Suppressor macrophage treated with lipopolysaccharide for 1 hour (primary cell): Measurements from ENCODE around the gene SLC19A1.

Experiments
- DNase-seq, 3 donors: peaks; one replicate each; pipeline ENCODE4 v3.0.0-alpha.2; 2020 to 2022

The SLC19A1 gene

GRCh38 chr21:45475797-45476570 is 66.3 kb downstream of the SLC19A1 start:
- DNase-seq: no peak

- no peak for DNase-seq
Measured at GRCh38 chr21:45475004-45475685, 67.1 kb downstream of the SLC19A1 start.

- no peak for DNase-seq
Measured at GRCh38 chr21:45474323-45474950, 67.8 kb downstream of the SLC19A1 start.

DNA sequence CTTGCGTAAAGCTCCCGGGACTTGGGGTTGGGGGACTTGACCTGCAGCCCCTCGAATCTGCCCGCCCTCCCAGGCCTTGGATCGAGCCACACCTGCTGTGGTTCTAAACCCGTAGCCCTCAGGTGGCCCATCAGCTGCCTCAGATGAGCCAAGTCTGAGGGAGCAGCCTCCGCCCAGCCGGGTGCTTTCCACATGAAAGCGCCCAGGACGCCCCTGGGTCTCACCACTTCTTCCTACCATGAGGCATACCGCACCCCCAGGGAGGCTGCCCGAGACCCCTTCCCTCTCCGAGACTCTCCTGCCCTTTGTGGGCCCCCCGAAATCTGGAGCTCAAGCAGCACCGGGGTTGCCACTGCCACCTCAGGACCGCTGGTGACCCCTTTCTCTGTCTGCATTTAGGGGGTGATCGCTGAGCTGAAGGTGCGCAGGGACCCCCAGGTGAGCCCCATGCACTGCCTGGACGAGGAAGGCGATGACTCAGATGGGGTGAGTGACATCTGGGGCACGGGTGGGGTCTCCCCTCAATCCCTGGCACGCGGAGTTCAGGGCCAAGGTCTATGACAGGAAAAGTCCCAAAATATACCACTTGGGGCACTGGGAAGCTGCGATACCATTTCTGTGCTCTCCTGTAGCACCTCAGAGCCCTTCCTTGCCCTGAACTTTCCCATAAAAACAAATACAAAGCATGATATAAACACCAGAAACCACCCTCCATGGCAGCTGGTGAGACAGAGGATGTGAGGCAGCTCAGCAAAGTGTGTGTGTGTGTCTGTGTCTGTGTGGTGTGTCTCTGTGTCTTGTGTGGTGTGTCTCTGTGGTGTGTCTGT is 68.5 kb downstream of the SLC19A1 start:
- DNase-seq: no peak

GRCh38 chr21:45472445-45473365 is 69.5 kb downstream of the SLC19A1 start:
- no peak for DNase-seq

- DNase-seq: no peak
Measured at GRCh38 chr21:45471525-45472221, 70.6 kb downstream of the SLC19A1 start.

GRCh38 chr21:45470773-45471524 is 71.3 kb downstream of the SLC19A1 start:
- DNase-seq: no peak

GRCh38 chr21:45470087-45470515 is 72.1 kb downstream of the SLC19A1 start:
- no peak for DNase-seq

DNA sequence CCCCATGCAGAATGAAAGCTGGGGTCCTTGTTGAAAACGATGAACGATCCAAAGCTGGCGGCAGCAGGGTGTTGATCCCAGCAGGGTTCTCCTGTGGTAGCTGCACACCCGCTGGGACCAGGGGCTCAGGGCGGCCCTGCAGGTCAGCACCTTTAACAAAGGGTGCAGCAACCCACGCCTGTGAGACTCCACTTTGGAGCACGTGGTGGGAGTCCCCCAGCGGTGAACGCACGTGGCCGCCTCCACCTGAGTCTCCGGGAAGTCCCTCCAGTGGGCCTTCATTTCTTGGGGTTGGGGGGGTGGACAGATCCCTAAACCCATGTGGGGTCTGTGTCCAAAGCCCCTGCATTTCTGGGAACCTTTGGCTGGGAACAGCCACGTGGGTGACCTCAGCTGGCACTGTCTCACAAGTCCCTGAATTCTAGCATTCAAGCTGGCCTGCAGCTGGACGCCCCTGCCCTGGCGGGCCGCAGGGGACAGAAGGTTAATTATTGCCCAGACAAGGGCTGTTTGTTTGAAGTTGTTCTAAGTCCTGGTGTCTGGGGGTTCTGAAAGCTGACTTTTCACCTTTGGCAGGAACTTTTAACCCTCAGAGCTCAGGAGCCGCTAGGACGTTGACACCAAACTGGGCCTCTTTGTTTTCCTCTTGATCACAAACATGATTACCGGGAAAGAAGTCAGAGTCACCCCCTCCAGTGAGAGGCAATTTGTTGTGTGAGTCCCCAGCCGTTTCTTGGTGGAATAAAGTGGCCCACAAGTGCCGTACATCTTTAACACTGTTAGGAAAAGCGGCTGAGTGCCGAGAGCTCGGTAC is 72.8 kb downstream of the SLC19A1 start:
- DNase-seq: no peak

- DNase-seq: no peak
Measured at GRCh38 chr21:45468971-45469272, 73.3 kb downstream of the SLC19A1 start.

DNA sequence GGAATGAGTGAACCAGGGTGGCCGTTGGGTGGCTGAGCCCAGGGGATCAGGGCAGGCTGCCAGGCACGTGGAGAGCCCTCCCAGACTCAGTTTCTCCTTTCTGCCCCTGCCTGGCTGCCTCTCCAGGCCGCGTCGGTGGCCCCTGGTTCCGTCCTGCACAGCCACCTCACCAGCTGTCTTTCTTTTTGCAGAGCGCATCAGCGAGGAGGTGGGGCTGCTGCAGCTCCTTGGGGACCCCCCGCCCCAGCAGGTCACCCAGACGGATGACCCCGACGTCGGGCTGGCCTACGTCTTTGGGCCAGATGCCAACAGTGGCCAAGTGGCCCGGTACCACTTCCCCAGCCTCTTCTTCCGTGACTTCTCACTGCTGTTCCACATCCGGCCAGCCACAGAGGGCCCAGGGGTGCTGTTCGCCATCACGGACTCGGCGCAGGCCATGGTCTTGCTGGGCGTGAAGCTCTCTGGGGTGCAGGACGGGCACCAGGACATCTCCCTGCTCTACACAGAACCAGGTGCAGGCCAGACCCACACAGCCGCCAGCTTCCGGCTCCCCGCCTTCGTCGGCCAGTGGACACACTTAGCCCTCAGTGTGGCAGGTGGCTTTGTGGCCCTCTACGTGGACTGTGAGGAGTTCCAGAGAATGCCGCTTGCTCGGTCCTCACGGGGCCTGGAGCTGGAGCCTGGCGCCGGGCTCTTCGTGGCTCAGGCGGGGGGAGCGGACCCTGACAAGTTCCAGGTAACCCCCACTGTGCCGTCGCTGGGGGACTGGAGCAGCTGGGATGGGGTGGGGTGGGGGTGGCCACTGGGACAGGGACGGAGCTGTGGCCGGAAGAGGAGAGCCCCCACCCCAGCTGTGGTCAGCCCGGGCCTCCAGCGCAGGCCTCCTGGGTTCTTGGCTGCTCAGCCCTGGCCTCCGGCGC is 73.9 kb downstream of the SLC19A1 start:
- DNase-seq: no peak

DNA sequence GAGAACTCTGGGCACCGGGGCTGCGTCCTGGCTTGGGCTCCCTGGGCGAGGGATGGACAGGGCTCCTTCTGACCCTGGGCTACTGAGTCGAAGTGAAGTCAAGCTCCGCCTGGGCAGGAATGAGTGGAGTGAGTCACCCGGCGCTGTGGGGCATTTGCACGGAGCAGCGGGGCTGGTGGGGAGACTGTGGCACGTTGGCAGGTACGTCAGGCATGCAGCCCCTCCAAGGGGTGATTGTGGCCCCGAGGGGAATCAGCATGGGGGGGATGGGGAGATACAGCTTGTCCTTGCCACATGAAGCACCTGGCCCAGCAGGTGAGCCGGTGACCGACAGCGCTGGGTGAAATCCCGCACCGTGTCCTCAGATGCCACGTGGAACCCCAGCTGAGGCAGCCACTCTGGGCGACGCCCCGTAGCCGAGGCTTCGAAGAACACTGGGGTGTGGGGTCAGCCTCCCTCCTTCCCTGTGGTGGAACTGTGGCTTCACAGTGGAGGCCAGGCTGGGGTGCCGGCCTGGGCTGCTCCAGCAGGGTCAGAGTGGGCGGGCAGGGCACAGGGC is 74.9 kb downstream of the SLC19A1 start:
- no peak for DNase-seq

DNA sequence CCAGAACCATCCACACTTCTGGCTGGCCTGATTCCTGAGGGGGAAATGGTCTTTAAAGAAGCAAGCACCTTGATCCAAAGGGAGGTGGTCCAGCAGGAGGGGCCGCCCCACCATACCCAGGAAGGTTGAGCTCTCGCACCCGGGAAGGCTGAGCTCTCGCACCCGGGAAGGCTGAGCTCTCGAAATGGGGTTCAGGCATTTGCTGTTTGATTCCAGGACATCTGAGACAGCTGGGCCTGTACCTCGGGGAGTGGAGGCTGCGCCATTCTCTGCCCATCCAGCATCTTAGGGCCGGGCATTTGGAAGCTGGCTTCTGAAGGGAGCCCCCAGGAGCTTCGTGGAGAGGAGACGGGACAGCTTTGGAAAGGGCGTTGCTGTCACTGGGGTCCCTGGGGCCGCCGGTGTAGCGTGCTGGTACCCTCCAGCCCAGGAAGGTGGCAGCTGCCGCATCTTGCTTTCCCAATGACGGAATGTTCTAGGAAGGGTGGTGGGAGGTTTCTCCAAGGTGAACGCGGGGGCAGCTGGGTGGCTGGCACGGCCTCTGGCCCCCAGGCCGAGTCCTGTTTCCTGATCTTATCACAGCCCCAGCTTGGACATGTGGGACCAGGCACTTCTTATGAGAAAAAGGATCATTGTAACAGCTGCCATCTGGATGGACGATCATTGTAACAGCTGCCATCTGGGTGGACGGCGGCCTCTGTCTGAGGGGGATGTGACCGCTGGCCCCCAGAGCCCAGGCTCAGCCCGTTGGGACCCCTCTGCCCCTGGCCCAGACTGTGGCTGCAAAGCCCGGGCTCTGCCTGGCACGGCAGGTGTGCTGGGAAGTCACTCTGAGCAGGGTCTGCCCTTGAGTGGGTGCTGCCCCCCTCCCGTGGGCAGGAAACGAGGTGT is 75.7 kb downstream of the SLC19A1 start:
- no peak for DNase-seq

GRCh38 chr21:45465611-45466329 is 76.5 kb downstream of the SLC19A1 start:
- DNase-seq: no peak

- no peak for DNase-seq
Measured at GRCh38 chr21:45465105-45465504, 77.1 kb downstream of the SLC19A1 start.

DNA sequence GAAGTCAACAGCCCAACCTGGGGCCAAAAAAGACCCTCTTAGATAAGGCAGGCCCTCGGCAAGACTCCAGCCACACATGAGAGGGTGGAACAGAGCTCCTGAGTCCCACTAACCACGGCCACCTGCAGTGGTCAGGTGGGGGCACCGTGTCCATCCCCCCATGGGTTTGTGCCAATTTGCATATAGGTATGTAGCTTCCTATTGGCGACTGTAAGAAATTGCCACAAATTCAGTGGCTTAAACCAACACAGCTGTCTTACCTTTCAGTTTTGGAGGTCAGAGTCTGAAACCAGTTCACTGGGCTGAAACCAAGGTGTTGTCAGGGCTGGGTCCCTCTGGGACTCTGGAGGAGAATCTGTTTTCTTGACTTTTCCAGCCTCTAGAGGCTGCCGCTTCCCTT is 77.9 kb downstream of the SLC19A1 start:
- no peak for DNase-seq

GRCh38 chr21:45463871-45464270 is 78.4 kb downstream of the SLC19A1 start:
- DNase-seq: no peak
